ENCODE data around the gene CYP2A6.

GRCh38 chr19:40862785-40863184 is 12.5 kb upstream of the CYP2A6 start:
- no peak for TF ChIP-seq POLR2A (IDR thresholded peaks at IDR 0.05)
- TF ChIP-seq, protein P1, sequence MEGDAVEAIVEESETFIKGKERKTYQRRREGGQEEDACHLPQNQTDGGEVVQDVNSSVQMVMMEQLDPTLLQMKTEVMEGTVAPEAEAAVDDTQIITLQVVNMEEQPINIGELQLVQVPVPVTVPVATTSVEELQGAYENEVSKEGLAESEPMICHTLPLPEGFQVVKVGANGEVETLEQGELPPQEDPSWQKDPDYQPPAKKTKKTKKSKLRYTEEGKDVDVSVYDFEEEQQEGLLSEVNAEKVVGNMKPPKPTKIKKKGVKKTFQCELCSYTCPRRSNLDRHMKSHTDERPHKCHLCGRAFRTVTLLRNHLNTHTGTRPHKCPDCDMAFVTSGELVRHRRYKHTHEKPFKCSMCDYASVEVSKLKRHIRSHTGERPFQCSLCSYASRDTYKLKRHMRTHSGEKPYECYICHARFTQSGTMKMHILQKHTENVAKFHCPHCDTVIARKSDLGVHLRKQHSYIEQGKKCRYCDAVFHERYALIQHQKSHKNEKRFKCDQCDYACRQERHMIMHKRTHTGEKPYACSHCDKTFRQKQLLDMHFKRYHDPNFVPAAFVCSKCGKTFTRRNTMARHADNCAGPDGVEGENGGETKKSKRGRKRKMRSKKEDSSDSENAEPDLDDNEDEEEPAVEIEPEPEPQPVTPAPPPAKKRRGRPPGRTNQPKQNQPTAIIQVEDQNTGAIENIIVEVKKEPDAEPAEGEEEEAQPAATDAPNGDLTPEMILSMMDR (IDR thresholded peaks at IDR 0.05): no peak

Measured in testis (tissue), 2 donors.